Measurements from ENCODE around the gene RABL6.
"Not testable (repeated sequence)": the region's sequence is repeated elsewhere in the genome, so short reads cannot be mapped to it uniquely, and the experiment has no call there.

Gene RABL6

GRCh38 chr9:136825295-136826187 lies 17.8 kb downstream of the RABL6 start:
- no peak for DNase-seq (ENCODE audit: low spot score in 2 of 2)
- H3K4me3 ChIP-seq = no peak overlapping the region
- in situ Hi-C loops (cut with MboI; ENCODE audit: low sequenced_read_pairs) = no loop called here
- H3K9me3 ChIP-seq = no peaks in the 10 kb centered on the region
- no peaks in the 10 kb centered on the region for H3K4me1 ChIP-seq
- H3K36me3 ChIP-seq (replicated peaks) = peaks cover 62% of the 10 kb centered on the region
- H3K27me3 ChIP-seq (ENCODE audit: low read depth) = no peaks in the 10 kb centered on the region

- Histone ChIP-seq H3K36me3 (replicated peaks) (peaks cover 68% of the 10 kb centered on the region), H3K4me1 (no peaks in the 10 kb centered on the region), H3K4me3 (no peak overlapping the region), H3K9me3 (no peaks in the 10 kb centered on the region), H3K27me3 (ENCODE audit: low read depth) (no peaks in the 10 kb centered on the region)
- in situ Hi-C loops (cut with MboI; ENCODE audit: low sequenced_read_pairs) = no loop called here
- no peak for DNase-seq (ENCODE audit: low spot score in 2 of 2)
Measured at GRCh38 chr9:136826188-136826541, 18.4 kb downstream of the RABL6 start.

- H3K36me3 ChIP-seq (replicated peaks) = peaks cover 76% of the 10 kb centered on the region
- in situ Hi-C loops (cut with MboI; ENCODE audit: low sequenced_read_pairs) = no loop called here
- H3K4me1 ChIP-seq = no peaks in the 10 kb centered on the region
- no peak for DNase-seq (ENCODE audit: low spot score in 2 of 2)
- no peak overlapping the region for H3K4me3 ChIP-seq
- no peaks in the 10 kb centered on the region for H3K9me3 ChIP-seq
- no peaks in the 10 kb centered on the region for H3K27me3 ChIP-seq (ENCODE audit: low read depth)
Measured at GRCh38 chr9:136826703-136827582, 19.2 kb downstream of the RABL6 start.

DNA sequence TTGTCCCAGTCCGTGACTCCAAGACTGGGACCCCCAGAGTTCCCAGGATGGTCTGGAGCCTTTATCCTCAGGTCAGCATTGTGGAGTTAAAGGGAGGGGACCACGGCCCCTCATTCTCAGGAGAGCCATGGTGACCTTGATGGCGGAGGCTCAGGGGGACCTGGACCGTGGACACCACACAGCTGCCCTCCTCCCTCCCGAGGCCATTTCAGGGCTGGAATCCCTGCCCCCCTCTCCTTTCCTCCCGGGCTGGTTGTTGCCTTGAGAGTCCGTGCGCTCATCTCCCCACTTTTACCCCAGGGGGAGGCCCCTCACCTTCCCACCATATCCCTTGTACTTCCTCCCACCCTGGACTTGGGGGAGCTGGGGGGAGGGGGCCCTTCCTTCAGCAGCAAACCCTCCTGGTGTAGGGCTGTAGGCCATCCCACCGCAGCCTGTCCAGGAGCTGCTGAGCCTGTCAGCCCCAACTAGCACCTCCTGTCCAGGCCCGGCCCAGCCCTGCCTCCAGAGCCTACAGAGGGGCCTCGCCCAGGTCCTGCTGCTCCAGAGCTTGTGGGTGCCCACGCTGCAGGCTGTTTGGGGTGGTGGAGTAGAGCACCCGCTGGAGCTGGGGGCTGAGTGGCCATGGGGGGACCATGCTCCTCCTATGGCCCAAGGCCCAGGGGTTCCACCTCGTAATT lies 20.2 kb downstream of the RABL6 start:
- no peaks in the 10 kb centered on the region for H3K9me3 ChIP-seq
- DNase-seq (ENCODE audit: low spot score in 2 of 2) = no peak
- H3K4me1 ChIP-seq = no peaks in the 10 kb centered on the region
- in situ Hi-C loops (cut with MboI; ENCODE audit: low sequenced_read_pairs) = no loop called here
- peaks cover 82% of the 10 kb centered on the region for H3K36me3 ChIP-seq (replicated peaks)
- H3K27me3 ChIP-seq (ENCODE audit: low read depth) = no peaks in the 10 kb centered on the region
- H3K4me3 ChIP-seq = no peak overlapping the region

DNA sequence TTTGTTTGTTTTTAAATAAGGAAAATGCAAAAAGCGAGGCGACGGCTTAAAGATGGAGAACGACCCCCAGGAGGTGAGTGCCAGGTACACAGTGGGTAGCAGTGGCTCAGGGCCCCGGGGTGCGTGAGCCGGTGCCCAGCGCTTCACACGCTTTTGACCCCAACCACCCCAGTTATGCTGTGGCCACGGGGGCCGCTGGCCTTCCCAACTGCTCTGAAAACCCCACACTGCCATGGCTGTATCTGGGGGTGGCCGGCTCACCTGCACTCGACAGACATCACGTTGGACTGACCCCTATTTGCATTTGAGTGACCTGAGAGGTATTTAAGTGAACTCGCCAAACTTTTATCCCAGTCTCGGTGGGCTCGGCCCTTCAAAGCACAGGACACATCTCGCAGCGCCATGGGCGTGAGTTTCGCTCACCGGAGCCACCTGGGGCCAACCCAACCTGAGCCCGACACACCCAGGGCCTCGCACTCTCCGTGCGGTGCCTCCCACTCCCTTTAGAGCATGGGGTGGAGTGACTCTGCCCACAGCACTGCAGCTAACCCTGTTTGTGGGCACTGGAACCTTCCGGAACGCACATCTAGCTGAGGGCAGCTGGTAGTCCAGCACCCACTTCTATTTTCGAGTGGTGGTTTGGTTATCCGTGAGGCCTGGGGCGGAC lies 20.9 kb downstream of the RABL6 start:
- in situ Hi-C loops (cut with MboI; ENCODE audit: low sequenced_read_pairs) = no loop called here
- peaks cover 78% of the 10 kb centered on the region for H3K36me3 ChIP-seq (replicated peaks)

DNA sequence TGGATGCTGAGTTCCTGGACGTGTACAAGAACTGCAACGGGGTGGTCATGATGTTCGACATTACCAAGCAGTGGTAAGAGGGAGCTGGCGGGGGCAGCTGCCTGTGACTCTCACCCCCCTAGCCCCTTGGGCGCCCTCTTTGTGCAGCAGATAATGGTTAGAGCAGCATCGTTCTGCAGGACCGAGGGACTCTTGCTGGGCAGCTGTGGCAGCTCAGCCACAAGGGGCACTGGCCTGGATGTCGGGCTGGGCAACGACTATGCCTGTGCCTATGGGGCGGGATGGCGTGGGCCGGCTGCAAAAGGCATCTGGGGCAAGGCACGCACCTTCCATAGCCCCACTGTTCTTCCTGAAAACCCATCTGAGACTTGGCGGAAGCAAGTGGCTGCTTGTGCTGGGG lies 21.7 kb downstream of the RABL6 start:
- in situ Hi-C loops (cut with MboI; ENCODE audit: low sequenced_read_pairs) = no loop called here
- Histone ChIP-seq H3K4me3 (no peak overlapping the region), H3K36me3 (replicated peaks) (peaks cover 77% of the 10 kb centered on the region), H3K9me3 (no peaks in the 10 kb centered on the region), H3K4me1 (no peaks in the 10 kb centered on the region), H3K27me3 (ENCODE audit: low read depth) (no peaks in the 10 kb centered on the region)
- DNase-seq (ENCODE audit: low spot score in 2 of 2) = no peak

More for the DNA sequence above, 20.9 kb downstream of the RABL6 start:
- H3K9me3 ChIP-seq = no peaks in the 10 kb centered on the region
- DNase-seq (ENCODE audit: low spot score in 2 of 2) = no peak
- no peaks in the 10 kb centered on the region for H3K27me3 ChIP-seq (ENCODE audit: low read depth)
- no peak overlapping the region for H3K4me3 ChIP-seq
- H3K4me1 ChIP-seq = no peaks in the 10 kb centered on the region

DNA sequence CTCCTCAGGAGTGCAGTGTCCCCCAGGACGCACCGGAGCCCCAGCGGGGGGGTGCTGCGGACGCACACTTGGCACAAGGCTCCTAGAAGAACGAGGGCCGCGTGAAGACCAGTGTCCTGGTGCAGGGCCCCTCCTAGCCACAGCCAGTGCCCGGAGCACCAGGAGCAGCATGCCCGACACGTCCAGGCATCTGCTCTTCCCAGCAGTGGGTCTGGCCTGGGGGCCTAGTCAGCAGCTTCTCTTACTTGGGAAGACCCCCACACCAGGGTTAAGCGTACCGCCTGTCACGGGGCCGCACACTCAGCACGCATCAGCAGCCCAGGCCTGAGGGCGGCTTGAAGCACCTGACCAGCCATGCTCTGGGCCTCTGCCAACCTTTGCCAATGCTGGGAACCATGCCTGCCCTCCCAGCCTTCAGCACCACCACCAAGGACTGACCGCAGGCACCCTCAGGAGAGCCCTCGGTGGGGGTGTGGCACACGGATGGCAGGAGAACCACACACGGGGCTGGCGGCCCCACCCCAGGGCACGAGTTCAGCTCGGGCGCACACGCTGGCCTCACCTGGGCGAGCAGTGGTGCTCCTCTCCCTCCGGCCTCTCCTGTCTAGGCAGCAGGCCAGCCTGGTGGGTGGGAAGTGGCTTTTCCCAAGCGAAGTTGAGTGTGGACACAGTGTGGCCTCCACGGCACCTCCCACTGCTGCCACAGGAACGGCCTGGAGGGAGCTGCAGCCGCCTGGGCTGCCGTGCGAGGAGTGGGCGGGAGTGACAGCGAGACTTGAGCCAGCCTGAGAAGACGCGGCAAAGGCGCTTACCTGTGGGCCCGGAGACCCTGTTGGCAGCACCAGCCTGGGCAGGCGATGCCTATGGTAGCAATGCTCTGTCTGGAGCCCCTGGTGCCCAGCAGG lies 22.5 kb downstream of the RABL6 start:
- Histone ChIP-seq H3K27me3 (ENCODE audit: low read depth) (no peaks in the 10 kb centered on the region), H3K36me3 (replicated peaks) (peaks cover 71% of the 10 kb centered on the region), H3K4me3 (no peak overlapping the region), H3K9me3 (no peaks in the 10 kb centered on the region), H3K4me1 (no peaks in the 10 kb centered on the region)
- no peak for DNase-seq (ENCODE audit: low spot score in 2 of 2)
- in situ Hi-C loops (cut with MboI; ENCODE audit: low sequenced_read_pairs) = no loop called here

DNA sequence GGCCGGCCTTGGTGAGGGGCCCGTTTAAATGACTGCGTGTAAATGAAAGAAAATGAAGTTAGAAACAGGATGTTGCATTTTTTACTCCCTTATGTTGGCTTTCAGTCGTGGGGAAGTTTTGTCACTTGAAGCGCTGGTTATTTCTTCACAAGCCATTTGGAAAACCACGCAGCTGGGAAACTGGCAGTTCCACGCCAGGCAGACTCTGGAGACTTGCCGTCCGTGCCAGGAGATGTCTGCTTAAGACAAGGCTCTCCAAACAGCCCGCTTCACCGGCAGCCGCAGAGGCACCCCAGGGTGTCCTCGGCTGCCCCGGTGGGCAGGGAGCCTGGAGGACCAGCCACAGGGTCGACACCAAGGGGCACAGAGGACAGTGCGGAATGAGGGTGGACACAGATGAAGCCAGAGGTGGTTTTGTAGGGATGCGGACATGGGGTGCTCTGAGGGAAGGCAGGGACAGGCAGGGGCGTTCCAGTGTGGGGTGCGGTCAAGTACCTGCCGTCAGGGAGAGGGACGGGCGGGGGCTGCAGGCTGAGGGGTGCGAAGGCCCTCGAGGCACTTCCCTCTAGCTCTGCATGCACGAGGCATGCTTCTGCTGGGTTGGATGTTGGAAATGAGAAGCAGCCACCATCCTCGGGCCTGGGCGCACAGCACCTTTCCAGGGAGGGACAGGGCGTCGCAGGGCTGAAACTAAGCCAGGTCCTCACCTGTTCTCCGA lies 23.4 kb downstream of the RABL6 start:
- Histone ChIP-seq H3K9me3 (no peaks in the 10 kb centered on the region), H3K4me3 (no peak overlapping the region), H3K27me3 (ENCODE audit: low read depth) (no peaks in the 10 kb centered on the region), H3K36me3 (replicated peaks) (peaks cover 68% of the 10 kb centered on the region), H3K4me1 (no peaks in the 10 kb centered on the region)
- in situ Hi-C loops (cut with MboI; ENCODE audit: low sequenced_read_pairs) = no loop called here
- no peak for DNase-seq (ENCODE audit: low spot score in 2 of 2)

DNA sequence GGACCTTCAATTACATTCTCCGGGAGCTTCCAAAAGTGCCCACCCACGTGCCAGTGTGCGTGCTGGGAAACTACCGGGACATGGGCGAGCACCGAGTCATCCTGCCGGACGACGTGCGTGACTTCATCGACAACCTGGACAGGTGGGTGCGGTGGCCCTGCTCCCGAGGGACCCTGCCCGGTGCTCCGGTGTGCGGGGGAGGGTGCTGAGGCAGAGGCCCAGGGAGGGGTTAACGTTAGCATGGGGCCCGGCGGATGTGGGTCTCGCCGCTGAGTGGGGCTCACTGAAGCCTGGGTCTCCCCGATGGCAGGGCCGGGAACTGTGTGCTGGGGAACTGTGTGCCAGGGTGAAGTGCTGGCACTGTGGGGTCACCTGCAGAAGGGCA lies 24.0 kb downstream of the RABL6 start:
- Histone ChIP-seq H3K27me3 (ENCODE audit: low read depth) (no peaks in the 10 kb centered on the region), H3K9me3 (no peaks in the 10 kb centered on the region), H3K36me3 (replicated peaks) (peaks cover 70% of the 10 kb centered on the region), H3K4me3 (no peak overlapping the region), H3K4me1 (no peaks in the 10 kb centered on the region)
- in situ Hi-C loops (cut with MboI; ENCODE audit: low sequenced_read_pairs) = no loop called here
- DNase-seq (ENCODE audit: low spot score in 2 of 2) = no peak

- H3K4me3 ChIP-seq = no peak overlapping the region
- no peaks in the 10 kb centered on the region for H3K9me3 ChIP-seq
- in situ Hi-C loops (cut with MboI; ENCODE audit: low sequenced_read_pairs) = no loop called here
- H3K4me1 ChIP-seq = no peaks in the 10 kb centered on the region
- DNase-seq (ENCODE audit: low spot score in 2 of 2) = no peak
- peaks cover 67% of the 10 kb centered on the region for H3K36me3 ChIP-seq (replicated peaks)
- no peaks in the 10 kb centered on the region for H3K27me3 ChIP-seq (ENCODE audit: low read depth)
Measured at GRCh38 chr9:136832581-136832980, 24.8 kb downstream of the RABL6 start.

GRCh38 chr9:136833381-136834048 lies 25.8 kb downstream of the RABL6 start:
- H3K9me3 ChIP-seq; H3K4me3 ChIP-seq; H3K4me1 ChIP-seq; H3K27me3 ChIP-seq (ENCODE audit: low read depth); DNase-seq (ENCODE audit: low spot score in 2 of 2); in situ Hi-C loops (cut with MboI; ENCODE audit: low sequenced_read_pairs): not testable (repeated sequence)
- peaks cover 57% of the 10 kb centered on the region for H3K36me3 ChIP-seq (replicated peaks)
